ENCODE measurements around the gene TDG.

DNA sequence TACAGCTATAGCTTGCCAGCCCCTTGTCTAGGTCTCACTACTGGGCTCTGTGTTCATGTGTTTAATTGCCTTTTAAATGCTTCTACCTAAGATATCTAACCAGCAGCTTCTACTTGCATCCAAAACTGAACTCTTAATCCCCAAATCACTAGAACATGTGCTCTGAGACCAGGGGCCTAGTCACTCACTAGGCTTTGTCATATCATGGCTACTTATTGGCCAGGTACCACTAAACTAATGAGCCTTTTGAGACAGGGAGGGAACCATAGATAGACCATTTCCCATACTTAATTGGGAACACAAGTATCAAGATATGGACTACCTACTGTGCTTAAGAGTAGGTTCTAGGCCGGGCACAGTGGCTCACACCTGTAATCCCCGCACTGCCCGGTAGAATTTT lies 29.0 kb upstream of the TDG start:
- TF ChIP-seq POLR2A (IDR thresholded peaks at IDR 0.05; ENCODE audit: low read length) (no peak), GATA1 (IDR thresholded peaks at IDR 0.05; ENCODE audit: low read depth, low read length) (no peak)

All from erythroblast (primary cell).